ENCODE results near the gene SEMA3G.

GRCh38 chr3:52393959-52394670, 50.8 kb downstream of the SEMA3G start:
- TF ChIP-seq CTCF (conservative IDR thresholded peaks at IDR 0.05) (no peak), EZH2 (IDR thresholded peaks at IDR 0.05; ENCODE audit: low read depth) (no peak)
